Fibroblast of mammary gland (primary cell): ENCODE data around the gene RTN4IP1.

Source experiments
- DNase-seq: peaks from one replicate; pipeline ENCODE4 v3.0.0-alpha.2; 2010; ENCODE audit warnings: low read depth
- H3K4me3 ChIP-seq: 2 replicates; pipeline ENCODE4 v1.5.1; 2011; ENCODE audit warnings: low read depth, mild to moderate bottlenecking, low read length, moderate library complexity; ENCODE audit not compliant: control insufficient read depth
- CTCF ChIP-seq: conservative IDR thresholded peaks from 2 replicates; pipeline ENCODE4 v1.5.1; 2011; ENCODE audit warnings: low read depth, low read length, inconsistent platforms; ENCODE audit not compliant: control insufficient read depth, insufficient read depth

Gene RTN4IP1

GRCh38 chr6:106572436-106572835, 56.9 kb downstream of the RTN4IP1 start:
- no peak overlapping the region for H3K4me3 ChIP-seq
- DNase-seq: no peak
- TF ChIP-seq CTCF: no peak

- TF ChIP-seq CTCF: no peak
- DNase-seq: peak; percentile 65
- H3K4me3 ChIP-seq: no peak overlapping the region
Measured at GRCh38 chr6:106569428-106569827, 59.9 kb downstream of the RTN4IP1 start.

- peak; percentile 70 for DNase-seq
- no peak overlapping the region for H3K4me3 ChIP-seq
- TF ChIP-seq CTCF: no peak
Measured at GRCh38 chr6:106568530-106568929, 60.8 kb downstream of the RTN4IP1 start.

- no peak overlapping the region for H3K4me3 ChIP-seq
- DNase-seq: no peak
- no peak for TF ChIP-seq CTCF
Measured at GRCh38 chr6:106564476-106564875, 64.8 kb downstream of the RTN4IP1 start.

- DNase-seq: no peak
- H3K4me3 ChIP-seq: no peak overlapping the region
- no peak for TF ChIP-seq CTCF
Measured at GRCh38 chr6:106563614-106564013, 65.7 kb downstream of the RTN4IP1 start.

GRCh38 chr6:106561686-106562405, 67.5 kb downstream of the RTN4IP1 start:
- no peak for TF ChIP-seq CTCF
- no peak overlapping the region for H3K4me3 ChIP-seq
- peak; percentile 45 for DNase-seq
